Tibial nerve (tissue), 4 donors: Measurements from ENCODE around the gene COPS9.

Experiments used
- EP300 ChIP-seq, 2 donors: sonication (generic); formaldehyde crosslinking; IDR thresholded peaks; one replicate each; pipeline ENCODE4 v1.6.1; 2017; ENCODE audit warnings: antibody characterized with exemption in 2 of 2, mild to moderate bottlenecking in 1 of 2
- POLR2A ChIP-seq, 2 donors: fragments of 450-650 bp; IDR thresholded peaks; one replicate each; pipeline ENCODE4 v1.6.1; 2017; ENCODE audit warnings: antibody characterized with exemption in 2 of 2, mild to moderate bottlenecking in 2 of 2, moderate library complexity in 2 of 2
- TF ChIP-seq, protein P1 (sequence below), 5 experiments: fragments of 200-600 bp in 3 of 5; fragments of 450-650 bp in 2 of 5; sonication (generic) in 3 of 5; IDR thresholded peaks; one replicate each; pipeline ENCODE4 v1.5.1; 2016 to 2019; ENCODE audit warnings: antibody characterized with exemption in 5 of 5, mild to moderate bottlenecking in 3 of 5, moderate library complexity in 2 of 5

DNA sequence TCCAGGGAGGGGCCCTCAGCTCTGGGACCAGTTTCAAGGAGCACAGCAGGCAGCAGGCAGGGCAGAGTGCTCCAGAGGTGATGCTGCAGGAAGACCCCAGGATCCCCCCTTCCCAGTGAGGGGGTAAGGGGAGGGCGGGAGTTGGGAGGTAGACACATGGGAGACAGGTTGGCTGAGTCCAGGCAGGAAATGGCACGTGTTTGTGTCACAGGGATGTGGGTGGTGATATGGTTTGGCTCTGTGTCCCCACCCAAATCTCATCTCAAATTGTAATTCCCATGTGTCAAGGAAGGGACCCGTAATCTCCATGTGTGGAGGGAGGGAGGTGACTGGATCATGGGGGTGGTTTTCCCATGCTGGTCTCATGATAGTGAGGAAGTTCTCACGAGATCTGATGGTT lies 29.6 kb upstream of the COPS9 start:
- TF ChIP-seq, protein P1, sequence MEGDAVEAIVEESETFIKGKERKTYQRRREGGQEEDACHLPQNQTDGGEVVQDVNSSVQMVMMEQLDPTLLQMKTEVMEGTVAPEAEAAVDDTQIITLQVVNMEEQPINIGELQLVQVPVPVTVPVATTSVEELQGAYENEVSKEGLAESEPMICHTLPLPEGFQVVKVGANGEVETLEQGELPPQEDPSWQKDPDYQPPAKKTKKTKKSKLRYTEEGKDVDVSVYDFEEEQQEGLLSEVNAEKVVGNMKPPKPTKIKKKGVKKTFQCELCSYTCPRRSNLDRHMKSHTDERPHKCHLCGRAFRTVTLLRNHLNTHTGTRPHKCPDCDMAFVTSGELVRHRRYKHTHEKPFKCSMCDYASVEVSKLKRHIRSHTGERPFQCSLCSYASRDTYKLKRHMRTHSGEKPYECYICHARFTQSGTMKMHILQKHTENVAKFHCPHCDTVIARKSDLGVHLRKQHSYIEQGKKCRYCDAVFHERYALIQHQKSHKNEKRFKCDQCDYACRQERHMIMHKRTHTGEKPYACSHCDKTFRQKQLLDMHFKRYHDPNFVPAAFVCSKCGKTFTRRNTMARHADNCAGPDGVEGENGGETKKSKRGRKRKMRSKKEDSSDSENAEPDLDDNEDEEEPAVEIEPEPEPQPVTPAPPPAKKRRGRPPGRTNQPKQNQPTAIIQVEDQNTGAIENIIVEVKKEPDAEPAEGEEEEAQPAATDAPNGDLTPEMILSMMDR (IDR thresholded peaks at IDR 0.05) = no peak
- TF ChIP-seq POLR2A (IDR thresholded peaks at IDR 0.05) (no peak), EP300 (IDR thresholded peaks at IDR 0.05) (no peak)
